Measurements from ENCODE around the gene RBMS2.
"Not testable (repeated sequence)": the region's sequence is repeated elsewhere in the genome, so short reads cannot be mapped to it uniquely, and the experiment has no call there.

RBMS2 gene

DNA sequence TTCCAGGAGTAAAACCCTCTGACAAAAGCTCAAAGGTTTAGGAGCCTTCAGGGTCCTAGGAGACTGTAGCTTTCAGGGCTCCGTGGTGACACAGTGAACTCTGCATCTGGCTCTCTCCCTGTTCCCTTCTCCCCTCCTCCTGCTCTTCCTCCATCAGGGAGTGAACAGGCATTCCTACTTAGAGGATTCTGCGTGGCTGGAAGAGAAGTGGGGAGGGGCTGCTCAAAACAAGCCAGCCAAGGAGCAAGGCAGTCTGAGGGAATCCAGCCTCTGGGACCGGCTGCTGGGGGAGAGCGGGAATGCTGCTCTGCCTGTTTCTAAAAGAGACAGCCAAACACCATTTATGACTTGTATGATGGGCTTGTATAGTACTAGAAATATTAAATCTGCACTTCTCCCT, 49.5 kb downstream of the RBMS2 start:
- H3K27me3 ChIP-seq (ENCODE audit: insufficient read depth, low read depth, severe bottlenecking): no peaks in the 10 kb centered on the region
- H3K9me3 ChIP-seq (ENCODE audit: severe bottlenecking): no peaks in the 10 kb centered on the region
- TF ChIP-seq, protein P1, sequence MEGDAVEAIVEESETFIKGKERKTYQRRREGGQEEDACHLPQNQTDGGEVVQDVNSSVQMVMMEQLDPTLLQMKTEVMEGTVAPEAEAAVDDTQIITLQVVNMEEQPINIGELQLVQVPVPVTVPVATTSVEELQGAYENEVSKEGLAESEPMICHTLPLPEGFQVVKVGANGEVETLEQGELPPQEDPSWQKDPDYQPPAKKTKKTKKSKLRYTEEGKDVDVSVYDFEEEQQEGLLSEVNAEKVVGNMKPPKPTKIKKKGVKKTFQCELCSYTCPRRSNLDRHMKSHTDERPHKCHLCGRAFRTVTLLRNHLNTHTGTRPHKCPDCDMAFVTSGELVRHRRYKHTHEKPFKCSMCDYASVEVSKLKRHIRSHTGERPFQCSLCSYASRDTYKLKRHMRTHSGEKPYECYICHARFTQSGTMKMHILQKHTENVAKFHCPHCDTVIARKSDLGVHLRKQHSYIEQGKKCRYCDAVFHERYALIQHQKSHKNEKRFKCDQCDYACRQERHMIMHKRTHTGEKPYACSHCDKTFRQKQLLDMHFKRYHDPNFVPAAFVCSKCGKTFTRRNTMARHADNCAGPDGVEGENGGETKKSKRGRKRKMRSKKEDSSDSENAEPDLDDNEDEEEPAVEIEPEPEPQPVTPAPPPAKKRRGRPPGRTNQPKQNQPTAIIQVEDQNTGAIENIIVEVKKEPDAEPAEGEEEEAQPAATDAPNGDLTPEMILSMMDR (IDR thresholded peaks at IDR 0.05; ENCODE audit: low read depth, low read length): no peak
- DNase-seq: no peak
- H3K36me3 ChIP-seq: no peaks in the 10 kb centered on the region
- no peak overlapping the region for H3K27ac ChIP-seq
- no peak overlapping the region for H3K4me3 ChIP-seq (ENCODE audit: low read depth, low read length)

DNA sequence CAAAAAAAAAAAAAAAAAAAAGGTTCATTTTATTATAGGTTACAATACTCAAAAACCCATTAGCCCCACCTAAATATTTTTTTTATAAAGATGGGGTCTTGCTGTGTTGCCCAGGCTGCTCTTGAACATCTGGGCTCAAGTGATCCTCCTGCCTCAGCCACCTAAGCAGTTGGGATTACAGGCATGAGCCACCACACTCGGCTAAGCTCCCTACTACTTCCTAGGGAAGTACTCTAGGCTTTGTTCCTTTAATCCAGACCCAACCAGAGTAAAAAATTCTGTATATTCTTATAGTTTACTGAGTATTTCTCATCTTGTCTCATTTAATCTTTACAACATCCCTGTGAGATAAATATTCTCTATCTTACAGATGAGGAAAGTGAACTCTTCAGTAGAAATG, 50.7 kb downstream of the RBMS2 start:
- H3K36me3 ChIP-seq: no peaks in the 10 kb centered on the region
- H3K27me3 ChIP-seq (ENCODE audit: insufficient read depth, low read depth, severe bottlenecking): no peaks in the 10 kb centered on the region
- H3K4me3 ChIP-seq (ENCODE audit: low read depth, low read length): no peak overlapping the region
- H3K9me3 ChIP-seq (ENCODE audit: severe bottlenecking): no peaks in the 10 kb centered on the region
- TF ChIP-seq, protein P1 (IDR thresholded peaks at IDR 0.05; ENCODE audit: low read depth, low read length): no peak
- H3K27ac ChIP-seq: no peak overlapping the region
- no peak for DNase-seq

DNA sequence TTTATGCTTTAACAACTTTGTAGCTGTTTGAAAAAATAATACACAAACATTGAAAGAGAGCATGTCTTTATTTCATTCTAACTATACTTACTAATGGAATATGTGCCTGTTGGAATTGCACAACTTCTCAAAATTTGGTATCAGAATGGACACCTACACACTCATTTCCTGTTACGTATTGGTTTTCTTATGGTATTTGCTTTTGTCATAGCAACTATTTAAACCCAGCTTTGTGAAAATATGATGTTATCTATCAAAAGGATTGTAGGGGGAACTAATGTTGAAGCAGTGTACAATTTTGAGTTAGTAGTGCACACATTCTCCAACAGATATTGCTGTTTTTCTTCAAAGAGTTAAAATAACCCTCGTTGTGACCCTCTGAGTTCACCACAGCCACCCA, 52.6 kb downstream of the RBMS2 start:
- H3K27me3 ChIP-seq (ENCODE audit: insufficient read depth, low read depth, severe bottlenecking): no peaks in the 10 kb centered on the region
- H3K9me3 ChIP-seq (ENCODE audit: severe bottlenecking): no peaks in the 10 kb centered on the region
- no peaks in the 10 kb centered on the region for H3K36me3 ChIP-seq
- no peak overlapping the region for H3K4me3 ChIP-seq (ENCODE audit: low read depth, low read length)
- no peak for DNase-seq
- TF ChIP-seq, protein P1 (IDR thresholded peaks at IDR 0.05; ENCODE audit: low read depth, low read length): no peak
- no peak overlapping the region for H3K27ac ChIP-seq

DNA sequence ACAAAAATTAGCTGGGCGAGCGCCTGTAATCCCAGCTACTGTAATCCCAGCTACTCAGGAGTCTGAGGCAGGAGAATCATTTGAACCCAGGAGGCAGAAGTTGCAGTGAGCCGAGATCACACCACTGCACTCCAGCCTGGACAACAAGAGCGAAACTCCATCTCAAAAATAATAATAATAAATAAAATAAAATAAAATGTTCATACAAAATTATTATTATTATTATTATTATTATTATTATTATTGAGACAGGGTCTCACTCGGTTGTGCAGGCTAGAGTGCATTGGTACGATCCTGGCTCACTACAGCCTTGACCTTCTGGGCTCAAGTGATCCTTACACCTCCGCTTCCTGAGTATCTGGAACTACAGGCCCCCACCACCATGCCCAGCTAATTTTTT, 55.6 kb downstream of the RBMS2 start:
- not testable (repeated sequence) for H3K4me3 ChIP-seq (ENCODE audit: low read depth, low read length); H3K27ac ChIP-seq; DNase-seq; H3K36me3 ChIP-seq; H3K27me3 ChIP-seq (ENCODE audit: insufficient read depth, low read depth, severe bottlenecking); H3K9me3 ChIP-seq (ENCODE audit: severe bottlenecking)

DNA sequence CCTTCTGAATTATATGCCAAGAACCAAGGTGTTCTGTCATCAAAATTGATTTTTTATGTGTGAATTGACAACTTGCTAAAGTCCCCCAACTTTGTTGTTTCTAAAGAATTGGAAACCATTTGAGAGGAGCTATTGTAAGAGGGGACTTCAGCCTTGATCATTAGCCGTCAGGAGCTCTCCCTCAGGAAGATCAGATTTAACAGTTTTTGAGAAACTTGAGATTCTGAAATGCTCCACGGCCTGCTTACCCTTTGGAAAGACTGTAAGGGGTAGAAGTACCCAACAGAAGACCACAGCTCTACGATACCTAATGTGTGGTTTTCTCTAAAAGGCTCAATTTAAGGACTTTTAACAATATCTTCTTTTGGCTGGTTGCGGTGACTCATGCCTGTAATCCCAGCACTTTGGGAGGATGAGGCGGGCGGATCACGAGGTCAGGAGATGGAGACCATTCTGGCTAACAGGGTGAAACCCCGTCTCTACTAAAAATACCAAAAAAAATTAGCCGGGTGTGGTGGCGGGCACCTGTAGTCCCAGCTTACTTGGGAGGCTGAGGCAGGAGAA, 57.4 kb downstream of the RBMS2 start:
- Histone ChIP-seq H3K27me3 (ENCODE audit: insufficient read depth, low read depth, severe bottlenecking) (no peaks in the 10 kb centered on the region), H3K27ac (no peak overlapping the region), H3K4me3 (ENCODE audit: low read depth, low read length) (no peak overlapping the region), H3K36me3 (no peaks in the 10 kb centered on the region), H3K9me3 (ENCODE audit: severe bottlenecking) (no peaks in the 10 kb centered on the region)
- no peak for DNase-seq
- TF ChIP-seq, protein P1 (IDR thresholded peaks at IDR 0.05; ENCODE audit: low read depth, low read length): no peak

DNA sequence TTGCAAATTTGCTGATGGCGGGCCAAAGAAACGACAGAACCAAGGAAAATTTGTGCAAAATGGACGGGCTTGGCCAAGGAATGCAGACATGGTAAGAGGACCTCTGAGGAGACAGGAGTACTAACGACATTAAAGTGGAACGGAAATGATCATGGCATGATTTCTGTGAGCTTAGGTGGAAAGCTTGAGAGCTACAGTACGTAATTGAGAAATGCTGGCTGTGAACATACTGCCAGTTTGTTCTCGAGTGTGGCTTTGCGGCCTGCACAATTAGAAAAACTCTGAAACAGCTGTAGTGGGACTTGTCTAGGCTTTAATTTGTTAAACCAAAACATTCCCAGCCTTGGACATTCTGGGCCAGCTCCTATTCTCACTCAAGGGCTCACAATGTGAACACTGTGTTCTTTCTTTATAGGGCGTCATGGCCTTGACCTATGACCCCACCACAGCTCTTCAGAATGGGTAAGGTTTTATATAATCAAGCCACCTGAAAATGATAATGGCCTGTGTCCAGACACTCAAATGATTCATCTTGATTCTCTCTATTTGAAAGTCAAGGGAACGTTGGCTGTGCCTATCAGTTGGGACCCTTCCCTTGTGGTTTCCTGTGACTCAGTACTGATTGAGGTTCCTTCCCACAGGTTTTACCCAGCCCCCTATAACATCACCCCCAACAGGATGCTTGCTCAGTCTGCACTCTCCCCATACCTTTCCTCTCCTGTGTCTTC, 60.0 kb downstream of the RBMS2 start:
- no peak for DNase-seq
- TF ChIP-seq, protein P1 (IDR thresholded peaks at IDR 0.05; ENCODE audit: low read depth, low read length): no peak
- no peaks in the 10 kb centered on the region for H3K9me3 ChIP-seq (ENCODE audit: severe bottlenecking)
- no peak overlapping the region for H3K27ac ChIP-seq
- H3K27me3 ChIP-seq (ENCODE audit: insufficient read depth, low read depth, severe bottlenecking): no peaks in the 10 kb centered on the region
- H3K36me3 ChIP-seq: no peaks in the 10 kb centered on the region
- no peak overlapping the region for H3K4me3 ChIP-seq (ENCODE audit: low read depth, low read length)

Measured in WERI-Rb-1 (cell line).